Uterus (tissue), 2 donors: Measurements from ENCODE around the gene NDUFS5.

ENCODE experiments used
- CTCF ChIP-seq, 4 experiments: fragments of 200-600 bp in 2 of 4; fragments of 450-650 bp in 2 of 4; sonication (generic) in 2 of 4; IDR thresholded peaks; one replicate each; pipeline ENCODE4 v1.5.1; 2016 to 2019; ENCODE audit warnings: antibody characterized with exemption in 4 of 4, mild to moderate bottlenecking in 2 of 4, moderate library complexity in 1 of 4
- POLR2A ChIP-seq, 2 donors: fragments of 450-650 bp; IDR thresholded peaks; one replicate each; pipeline ENCODE4 v1.6.1; 2016; ENCODE audit warnings: antibody characterized with exemption in 2 of 2, mild to moderate bottlenecking in 1 of 2, moderate library complexity in 1 of 2

- TF ChIP-seq CTCF (IDR thresholded peaks at IDR 0.05) (no peak), POLR2A (IDR thresholded peaks at IDR 0.05) (no peak)
Measured at GRCh38 chr1:39043513-39043912, 17.4 kb downstream of the NDUFS5 start.
